ENCODE data around the gene PAAF1.

PAAF1 gene

DNA sequence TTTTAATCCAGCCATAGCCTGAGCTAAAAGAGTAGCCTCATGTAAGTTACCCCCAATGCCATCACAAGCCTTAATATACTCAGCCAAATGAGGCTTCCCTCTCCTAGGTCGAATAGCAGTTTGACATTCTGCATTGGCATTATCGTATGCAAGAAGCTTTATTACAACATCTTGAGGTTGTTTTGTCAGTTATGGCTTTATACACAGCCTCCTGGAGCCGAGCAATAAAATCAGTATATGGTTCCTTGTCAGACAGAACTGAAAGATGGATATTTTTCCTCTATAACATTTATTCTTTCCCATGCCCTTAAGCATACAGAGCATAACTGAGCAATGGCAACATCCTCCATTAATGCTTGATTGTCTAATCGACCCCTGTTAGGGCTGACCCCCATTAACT, 68.6 kb downstream of the PAAF1 start:
- DNase-seq = no peak

DNA sequence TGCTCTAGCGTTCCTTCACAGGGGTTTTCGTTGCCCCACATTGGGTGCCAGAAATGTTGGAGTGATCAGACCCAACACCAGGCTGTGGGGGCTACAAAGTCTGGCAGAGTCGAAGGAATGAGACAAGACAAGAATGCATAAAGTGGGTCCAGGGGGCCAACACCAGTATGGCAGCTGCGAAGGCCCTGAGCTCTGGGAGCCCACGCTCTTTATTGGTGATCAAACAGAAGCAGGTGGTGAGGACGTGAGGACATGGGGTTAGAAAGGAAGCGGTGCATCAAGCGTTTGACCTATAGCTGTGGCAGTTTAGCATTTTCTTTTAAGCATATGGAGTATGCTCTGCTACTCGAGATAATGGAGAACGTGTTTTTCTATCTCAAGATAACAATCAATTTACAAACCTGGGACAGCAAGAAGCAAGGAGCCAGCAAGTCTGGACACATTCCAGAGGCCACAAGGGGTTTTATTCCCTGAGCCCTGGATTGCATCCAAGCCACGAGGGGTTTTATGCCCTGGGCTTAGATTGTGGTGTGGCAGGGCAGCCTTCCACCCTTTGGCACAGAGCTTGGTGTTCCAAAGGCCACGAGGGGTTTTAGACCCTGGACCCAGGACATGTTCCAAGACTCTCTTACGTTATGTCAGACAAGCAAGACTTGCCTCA, 70.1 kb downstream of the PAAF1 start:
- no peak for DNase-seq

DNA sequence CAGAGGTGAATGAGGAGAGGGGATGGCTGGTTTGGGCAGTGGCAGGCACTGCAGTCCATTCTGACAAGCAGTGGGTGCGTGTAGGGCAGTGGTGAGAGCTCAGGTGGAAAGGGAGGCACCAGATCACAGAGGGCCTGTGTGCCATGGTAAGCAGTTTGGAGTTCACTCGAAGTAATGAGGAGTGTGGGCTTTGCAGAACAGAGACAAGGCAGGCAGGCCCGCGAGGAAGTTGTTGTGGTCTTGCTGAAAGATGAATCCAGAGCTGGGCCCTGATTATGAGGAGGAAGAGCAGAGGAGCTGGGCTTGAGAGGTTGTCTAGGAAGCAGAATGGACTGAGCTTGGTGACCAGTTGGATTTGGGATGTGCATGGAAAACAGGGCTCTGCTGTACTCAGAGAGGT, 72.4 kb downstream of the PAAF1 start:
- DNase-seq = no peak

DNA sequence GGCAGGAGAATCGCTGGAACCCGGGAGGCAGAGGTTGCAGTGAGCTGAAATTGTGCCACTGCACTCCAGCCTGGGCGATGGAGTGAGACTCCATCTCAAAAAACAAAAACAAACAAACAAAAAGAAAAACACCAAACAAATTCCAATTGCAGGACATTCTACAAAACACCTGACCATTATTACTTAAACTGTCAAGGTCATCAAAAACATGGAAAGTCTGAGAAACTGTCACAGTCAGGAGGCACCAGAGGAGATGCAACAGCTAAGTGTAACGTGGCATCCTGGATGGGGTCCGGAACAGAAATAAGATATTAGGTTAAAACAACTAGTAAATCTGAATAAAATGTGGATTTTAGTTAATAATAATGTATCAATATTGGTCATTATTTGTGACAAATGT, 73.1 kb downstream of the PAAF1 start:
- no peak for DNase-seq

DNA sequence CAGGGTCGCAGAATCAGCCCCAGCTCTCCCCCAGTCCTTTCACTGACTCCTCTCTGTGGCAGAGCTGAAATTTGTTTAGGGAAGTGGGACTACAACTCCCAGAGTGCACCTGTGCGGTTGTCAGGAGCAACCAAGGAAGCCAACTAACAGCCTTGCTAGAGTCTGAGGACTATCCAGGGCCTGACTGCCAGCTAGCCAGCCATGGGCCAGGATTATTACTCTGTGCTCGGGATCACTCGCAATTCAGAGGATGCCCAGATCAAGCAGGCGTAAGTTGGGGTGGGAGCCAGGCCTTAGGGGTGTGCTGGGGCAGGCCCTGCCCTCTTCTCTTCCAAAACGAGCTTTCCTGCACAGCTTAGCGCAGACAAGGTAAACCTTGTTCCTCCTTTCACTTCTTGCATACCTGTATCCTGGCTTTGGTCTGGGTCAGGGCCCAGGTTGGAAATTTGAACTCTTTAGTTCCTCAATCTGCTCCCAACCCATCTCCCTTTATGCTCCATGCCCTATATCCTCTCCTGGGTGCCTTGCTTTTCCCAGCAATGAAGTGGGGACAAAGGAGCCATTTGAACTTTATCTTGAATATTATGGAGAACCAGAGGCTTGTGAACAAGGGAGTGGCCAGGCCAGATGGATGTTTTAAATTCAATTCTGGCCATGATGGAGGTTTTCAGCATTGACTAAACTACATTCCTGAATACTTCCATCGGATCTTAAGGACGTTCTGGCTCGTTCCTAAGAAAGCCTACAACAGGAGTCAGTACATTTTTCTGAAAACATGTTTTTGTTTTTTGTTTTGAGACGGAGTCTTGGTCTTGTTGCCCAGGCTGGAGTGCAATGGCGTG, 74.3 kb downstream of the PAAF1 start, which contains the start of gene DNAJB13:
DNAJB13 (plus strand) TSS at position 158 of the 842 bp plus-strand sequence; CDS start at position 202, 44 bp downstream.
- peak in 20 of 56 donors; percentile 6 to 56 (median 21) for DNase-seq

DNA sequence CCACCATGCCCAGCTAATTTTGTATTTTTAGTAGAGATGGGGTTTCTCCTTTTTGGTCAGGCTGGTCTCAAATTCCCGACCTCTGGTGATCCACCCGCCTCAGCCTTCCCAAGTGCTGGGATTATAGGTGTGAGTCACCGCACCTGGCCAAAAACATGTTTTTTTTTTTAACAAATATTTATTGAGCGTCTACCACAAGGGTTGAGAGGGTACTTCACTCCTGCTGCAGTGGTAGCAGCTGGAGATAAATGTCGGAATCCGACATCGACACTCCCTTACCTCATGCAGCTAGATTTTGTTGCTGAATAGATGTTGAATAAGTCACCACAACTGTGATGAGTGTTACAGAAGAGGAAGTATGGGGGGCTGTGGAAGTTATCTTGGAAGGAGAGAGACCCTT, 75.0 kb downstream of the PAAF1 start:
- DNase-seq = no peak

DNA sequence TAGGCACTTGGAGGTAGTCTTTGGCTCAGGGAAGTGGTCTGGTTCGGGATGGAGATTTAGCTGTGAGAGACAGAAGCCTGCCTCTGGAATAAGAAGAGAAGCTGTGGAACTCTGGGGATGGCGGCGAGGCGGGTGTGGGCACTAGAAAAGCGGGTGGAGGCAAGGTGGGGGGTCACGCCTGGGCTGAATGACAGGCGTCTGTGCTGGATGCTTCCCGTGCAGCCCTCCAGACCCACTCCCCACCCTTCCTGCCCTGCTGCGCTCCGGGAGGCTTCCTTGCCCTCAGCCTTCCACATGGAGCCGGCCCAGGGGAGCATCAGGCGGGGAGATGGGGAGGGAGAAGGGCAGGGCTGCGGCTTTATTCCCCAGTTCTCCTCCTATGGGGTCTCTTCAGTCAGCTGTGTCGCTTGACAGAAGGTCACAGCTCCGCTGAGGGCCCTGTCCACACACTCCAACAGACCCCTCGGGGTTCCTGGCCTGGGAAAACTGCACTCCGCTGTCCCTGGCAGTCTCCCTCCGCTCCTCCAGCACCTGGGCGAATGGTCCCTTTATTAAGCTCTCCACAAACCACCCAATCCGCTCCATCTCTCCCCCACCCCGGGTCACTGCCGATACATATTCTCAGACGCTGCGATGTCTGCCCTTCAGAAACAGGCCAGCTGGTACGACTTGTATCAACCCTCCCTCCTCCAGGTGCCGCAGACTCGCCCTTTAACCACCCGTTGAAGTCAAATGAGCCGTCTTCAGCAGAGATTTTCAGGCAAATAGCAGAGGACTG, 80.3 kb downstream of the PAAF1 start:
- no peak for DNase-seq

DNA sequence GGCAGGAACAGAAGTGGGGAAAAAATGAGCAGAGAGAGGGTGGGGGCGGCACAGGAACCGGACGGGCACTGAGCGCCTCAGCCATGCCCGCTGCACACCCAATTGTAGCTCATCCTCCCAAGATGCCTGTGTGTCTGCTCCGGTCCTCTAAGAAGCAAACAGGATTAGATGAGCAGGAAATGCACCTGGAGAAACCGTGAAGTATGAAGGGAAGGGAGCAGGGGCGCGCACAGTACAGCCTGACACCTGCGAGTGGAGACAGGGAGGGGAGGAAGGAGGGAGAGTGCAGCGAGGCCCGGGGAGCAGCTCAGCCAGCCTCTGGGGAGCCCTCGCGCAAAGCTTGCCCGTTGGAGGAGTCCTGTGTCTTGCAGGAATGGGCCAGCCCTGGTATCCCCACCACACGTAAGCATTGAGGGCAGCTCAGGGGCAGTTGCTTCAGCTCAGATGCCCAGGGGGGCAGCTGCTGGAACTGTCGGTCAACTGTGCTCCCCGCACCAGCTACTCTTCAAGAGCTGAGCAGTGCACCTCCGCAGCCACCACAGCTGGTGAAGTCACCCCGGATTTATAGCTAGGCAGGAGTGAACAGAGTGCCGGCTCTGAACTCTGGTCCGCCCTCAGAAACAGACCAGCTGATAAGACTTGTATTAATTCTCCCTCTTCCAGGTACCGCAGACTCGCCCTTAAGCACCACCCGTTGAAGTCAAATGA, 81.0 kb downstream of the PAAF1 start:
- DNase-seq = no peak

DNA sequence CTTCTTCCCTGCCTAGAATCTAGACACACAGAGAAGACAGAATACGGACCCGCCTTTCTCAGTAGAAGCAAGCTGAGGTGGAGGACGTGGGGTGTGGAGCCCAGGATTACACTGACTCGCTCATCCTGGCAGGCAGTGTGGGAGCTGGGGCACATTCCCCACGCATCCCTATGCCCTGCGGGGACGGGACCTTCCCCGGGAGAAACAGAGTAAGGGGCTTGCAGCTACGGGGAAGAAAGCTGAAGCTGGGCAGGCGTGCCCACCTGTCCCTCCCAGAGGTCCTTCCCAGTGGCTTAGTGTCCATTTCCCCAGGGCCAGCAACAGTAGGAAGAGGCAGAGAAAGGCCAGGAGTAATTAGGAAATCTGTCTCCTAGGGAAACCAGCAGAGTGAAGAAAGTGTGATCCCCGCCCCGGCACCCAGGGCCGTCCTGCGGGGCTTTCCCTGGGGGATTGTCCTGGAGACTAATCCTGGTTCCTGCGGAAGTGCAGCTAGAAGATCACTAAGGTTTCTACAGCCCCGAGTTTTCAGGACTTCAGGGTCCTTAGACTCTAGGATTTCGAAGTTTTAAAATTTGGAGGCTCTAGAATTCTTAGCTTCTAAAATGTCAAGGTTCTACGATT, 81.8 kb downstream of the PAAF1 start:
- DNase-seq = no peak

DNA sequence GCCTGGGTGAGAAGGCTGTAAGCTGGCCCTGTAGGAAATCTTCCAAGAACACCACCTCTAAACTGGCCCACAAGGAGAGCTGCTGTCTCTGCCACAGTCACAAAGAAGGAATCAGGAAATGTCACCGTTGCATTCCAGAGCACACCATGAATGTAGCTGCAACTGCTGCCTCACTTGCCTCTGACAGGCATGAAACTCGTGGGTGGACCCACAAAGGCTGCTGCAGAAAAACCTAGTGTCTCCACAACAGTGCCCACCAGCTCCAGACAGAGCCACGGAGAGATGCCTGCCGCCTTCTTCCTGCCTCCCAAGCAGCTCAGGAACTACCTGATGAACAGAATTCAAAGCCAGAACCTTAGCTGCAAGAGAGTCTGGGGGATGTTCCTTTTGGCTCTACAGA, 84.5 kb downstream of the PAAF1 start:
- DNase-seq = peak in 7 of 56 donors; percentile 6 to 38 (median 16)

DNA sequence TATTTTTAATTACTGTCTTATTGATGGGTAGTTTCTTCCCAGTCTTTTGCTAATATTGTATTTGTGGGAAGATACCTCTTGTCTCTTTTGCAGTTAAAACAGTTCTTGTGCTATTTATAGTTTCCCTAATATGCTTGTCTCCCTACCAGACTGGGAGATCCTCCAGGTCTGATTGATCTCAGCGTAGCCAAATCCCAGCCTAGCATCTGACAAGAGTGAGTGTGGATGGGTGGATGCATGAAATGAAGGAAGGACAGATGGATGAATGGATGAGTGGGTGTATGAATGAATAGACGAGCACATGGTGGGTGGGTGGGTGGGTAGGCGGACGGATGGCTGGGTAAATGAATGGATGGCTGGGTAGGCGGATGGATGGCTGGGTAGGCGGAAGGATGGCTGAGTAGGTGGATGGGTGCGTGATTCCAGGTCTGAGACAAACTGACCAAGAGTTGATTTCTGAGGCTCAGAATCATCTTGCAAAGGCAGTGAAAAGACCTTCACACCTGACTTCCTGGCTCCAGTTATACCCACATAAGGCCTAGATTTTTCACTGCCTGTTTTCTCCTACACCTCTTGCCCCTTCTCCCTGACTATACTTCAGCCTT, 85.4 kb downstream of the PAAF1 start:
- DNase-seq = peak in 6 of 56 donors; percentile 5 to 28 (median 24)

DNA sequence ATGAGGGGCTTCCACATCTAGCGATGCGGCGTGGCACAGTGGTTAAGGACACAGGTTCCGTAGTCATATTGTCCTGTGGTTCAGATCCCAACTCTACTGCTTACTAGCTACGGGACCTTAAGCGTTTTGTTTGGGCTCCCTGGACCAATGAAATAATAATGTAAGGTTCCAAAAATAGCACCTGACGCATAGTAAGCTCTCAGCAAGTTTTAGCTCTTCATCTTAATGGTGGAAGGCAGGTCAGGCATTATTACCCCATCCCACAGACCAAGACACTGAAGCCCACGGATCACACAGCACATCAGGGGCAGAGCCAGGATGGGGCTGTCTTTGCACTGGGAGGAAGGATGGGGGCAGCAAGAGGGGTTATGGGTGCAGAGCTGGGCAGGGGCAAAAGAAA, 87.1 kb downstream of the PAAF1 start:
- DNase-seq = no peak

DNA sequence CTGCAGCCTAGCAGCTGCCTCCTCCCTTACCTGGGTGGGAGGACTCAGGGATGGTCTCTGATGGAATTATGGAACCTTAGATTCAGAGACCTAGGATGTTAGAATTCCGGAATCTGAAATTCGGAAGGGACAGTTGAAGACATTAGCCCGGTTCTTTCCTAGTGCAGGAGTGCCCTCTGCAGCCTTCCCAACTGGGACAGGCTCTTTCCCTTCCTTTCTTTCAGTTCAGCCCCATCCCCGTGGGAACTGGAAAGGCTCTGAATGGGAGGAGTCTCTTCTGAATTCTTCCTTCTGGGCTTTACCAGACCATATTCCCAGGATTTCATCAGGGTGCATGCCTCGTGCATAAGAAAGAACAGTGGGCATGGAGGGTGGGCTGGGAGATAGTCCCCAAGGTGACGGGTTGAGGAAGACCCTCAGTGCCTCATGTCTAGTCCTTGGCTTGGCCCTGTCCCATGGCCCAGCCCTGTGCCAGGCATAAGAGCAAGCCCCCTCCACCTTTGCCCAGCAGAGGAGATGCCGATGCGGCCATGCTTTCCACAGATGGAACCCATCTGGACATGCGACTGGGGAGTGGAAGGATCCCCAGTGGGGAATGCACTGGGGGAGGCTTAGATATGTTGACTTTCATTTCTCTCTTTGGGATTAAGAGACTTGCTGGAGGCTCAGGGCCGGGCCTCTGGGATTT, 88.4 kb downstream of the PAAF1 start:
- DNase-seq = no peak

DNA sequence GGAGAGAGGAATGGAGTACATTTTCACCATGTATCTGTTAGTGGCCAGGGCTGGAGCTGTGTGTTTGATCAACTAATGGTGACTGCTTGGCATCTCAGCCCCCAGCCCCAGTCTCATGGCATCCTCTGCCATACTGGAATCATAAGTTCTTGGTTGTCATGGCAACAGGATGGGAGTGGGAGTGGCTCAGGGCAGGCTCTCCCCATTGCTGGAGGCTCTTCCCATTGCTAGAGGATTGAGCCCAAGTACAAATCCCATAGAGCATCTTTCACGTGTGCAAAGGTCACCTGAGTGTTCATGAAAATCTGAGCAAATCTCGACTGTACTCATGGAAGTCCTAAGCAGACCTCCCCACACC, 88.9 kb downstream of the PAAF1 start:
- DNase-seq = no peak

DNA sequence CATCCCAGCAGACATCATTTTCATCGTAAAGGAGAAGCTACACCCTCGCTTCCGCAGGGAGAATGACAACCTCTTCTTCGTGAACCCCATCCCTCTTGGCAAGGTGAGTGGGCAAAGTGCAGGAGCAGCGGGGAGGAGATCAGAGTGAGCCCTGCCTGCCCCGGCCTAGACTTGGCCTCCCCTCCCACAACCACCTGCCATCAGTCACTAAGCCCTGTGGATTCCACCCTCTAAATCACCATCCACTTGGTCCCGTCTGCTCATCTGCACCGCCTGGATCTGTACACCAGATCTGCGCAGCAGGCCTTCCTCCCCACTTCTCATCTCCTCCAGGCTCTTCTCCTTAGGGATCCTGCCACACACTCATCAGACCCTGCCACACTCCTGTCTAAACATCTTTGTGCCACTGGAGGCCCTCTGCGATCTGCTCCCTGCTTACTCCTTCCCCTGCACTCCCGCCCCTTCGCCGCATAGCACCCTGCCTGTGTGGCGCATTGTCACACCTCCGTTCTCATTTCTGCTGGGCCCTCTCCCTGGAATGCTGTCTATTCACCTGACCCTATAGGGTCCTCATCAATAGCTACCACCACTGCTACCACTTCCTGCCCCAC, 91.7 kb downstream of the PAAF1 start:
- no peak for DNase-seq

DNA sequence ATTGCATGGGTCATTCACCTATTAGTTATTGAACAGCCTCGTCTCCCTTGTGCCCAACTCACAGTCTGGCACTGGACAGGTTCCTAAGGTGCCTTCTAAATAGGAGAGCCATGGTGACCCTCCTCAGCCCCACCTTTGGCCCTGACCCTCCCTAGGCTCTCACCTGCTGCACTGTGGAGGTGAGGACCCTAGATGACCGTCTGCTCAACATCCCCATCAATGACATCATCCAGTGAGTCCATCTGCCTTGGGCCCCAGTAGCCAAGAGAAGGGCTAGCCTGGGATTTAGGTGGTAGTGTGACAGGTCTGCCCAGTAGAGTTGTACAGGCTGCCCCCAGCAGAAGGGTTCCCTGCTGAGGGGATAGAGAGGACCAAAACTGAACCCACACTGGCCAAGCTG, 92.3 kb downstream of the PAAF1 start:
- no peak for DNase-seq

DNA sequence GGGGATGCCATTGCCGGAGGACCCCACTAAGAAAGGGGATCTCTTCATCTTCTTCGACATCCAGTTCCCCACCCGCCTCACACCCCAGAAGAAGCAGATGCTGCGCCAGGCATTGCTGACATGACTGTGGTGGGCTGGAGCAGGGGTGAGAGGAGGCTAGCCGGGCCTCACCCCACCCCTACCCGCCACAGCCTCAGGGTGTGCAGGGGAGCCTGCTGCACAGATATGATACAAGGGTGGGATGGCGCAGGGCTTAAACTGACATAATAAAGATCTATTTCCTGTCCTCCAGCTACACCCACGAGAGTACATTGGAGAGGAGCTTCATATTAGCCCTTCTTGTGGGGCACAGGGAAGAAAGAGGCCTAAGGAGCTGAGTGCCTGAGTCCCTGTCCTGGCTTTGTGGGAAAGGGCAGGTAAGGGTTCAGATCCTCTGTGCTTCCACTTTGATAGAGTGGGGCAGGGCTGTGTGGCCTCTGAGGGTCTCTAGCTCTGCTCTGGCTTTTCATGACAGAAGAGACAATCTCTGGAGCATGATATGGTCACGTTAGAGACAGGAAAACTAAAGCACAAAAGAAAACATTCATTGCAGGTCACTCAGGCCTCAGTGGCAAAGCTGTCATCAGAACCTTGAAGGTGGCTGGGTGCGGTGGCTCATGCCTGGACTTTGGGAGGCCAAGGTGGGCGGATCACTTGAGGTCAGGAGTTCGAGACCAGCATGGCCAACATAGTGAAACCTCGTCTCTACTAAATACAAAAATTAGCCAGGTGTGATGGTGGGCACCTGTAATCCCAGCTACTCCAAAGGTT, 93.4 kb downstream of the PAAF1 start:
- DNase-seq = no peak

DNA sequence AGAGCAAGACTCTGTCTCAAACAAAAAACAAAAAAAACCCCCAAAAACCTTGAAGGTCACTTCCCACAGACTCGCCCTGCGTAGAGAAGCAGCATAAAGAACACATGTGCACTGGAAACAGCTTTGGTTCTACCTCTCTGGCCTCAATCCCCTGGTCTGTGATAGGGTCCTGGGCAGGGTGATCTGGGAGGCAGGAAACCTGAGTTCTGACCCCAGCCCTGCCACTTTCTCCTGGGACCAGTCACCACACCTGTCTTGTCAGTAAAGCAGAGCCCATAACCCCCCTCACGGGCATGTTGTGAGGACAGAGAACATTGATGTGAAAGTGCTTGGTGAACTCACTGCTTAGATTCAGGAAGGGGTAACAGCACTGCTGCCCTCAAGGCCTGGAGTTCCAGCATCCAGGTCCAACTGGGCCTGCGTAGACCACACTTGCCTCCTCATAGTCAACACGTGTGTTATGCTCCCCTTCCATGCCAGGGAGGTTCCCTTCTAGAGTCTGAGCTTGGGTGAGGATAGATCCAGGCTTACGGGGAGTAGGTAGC, 94.4 kb downstream of the PAAF1 start:
- no peak for DNase-seq

Data from amygdala (tissue), 56 donors.